ENCODE measurements around the gene UBAC2. TPM values are rescaled to one million over a fixed set of nuclear protein-coding genes. Genes with fewer than 3 reads are reported as not detected.
A peak's percentile ranks its signal among the peaks of the same experiment; 100 is the strongest.
"Not testable (repeated sequence)": the region's sequence is repeated elsewhere in the genome, so short reads cannot be mapped to it uniquely, and the experiment has no call there.

UBAC2 gene
- total RNA-seq, 1 donor from 2014 or later: 34.0 TPM

DNA sequence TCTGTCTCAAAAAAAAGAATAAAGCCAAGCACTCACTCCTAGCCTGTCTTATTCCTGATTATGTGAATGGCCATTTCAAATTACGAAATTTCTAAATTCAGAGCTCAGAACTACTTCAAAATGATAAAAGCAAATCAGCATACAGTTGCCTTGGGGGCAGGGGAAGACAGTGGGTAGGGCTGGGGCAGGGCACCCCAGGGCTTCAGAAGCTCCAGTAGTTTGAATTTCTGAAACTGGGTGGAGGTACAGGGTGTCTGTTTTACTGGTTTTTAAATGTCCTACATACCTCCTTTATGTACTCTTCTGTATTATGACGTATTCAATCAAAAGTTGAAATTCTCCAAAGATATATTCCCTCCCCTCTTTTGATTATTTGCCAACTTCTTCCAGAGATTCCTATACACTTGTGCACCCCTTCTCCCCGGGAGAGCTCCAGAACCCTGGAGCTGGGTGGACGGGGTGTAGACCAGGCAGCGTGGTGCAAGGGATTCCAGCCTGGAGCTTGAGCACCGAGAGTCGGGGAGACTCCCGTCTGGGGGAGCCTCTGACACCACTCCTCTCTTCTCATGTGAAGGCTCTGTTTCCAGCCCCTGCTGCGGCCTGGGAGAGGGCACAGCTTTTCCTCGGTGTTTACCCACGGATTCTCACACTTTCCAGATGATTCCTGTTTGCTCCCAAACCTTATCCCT lies 191.3 kb downstream of the UBAC2 start:
- intact Hi-C loops (cut with DNase I): no loop called here
- DNase-seq (ENCODE audit: low spot score) (no peak), ATAC-seq (no peak)

DNA sequence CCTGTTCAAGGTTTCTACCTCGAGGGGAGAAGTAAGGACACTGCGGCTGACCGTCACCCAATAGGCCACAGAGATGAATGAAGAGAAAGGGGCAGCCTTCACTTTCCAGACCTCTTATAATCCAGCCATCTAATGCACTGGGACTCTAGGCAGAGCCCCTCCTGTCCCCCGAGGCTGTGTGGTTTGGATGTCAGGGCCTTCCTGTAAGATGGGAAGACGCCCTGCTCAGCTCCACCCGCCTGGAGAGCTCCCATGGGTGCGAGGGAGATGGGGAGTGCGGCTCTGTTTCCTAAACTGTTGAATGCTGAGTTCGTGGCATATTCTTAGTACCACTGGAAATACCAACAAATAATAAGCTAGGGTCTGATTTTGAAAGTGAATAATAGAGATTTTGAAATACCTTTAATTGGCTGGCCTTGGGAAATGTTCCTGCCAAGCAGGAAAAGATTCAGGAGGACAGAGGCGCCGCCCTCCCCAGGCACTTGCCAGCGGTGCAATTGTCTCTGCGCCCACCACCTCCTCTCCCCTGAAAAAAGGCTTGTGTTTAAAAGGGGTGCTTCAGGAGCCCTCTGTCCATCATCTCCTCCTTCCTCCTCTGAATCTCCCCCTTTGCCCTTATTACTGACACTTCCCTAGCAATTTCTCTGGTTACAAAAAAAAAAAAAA lies 191.9 kb downstream of the UBAC2 start:
- no peak for ATAC-seq

DNA sequence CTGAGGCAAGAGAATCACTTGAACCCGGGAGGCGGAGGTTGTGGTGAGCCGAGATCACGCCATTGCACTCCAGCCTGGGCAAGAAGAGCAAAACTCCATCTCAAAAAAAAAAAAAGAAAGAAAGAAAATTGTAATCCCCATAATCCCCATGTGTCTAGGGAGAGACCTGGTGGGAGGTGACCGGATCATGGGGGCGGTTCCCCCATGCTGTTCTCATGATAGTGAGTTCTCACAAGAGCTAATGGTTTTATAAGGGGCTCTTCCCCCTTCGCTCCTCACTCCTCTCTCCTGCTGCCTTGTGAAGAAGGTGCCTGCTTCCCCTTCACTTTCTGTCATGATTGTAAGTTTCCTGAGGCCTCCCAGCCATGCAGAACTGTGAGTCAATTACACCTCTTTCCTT lies 192.7 kb downstream of the UBAC2 start:
- DNase-seq (ENCODE audit: low spot score); ATAC-seq; intact Hi-C loops (cut with DNase I): not testable (repeated sequence)

More for the DNA sequence above, 191.9 kb downstream of the UBAC2 start:
- DNase-seq (ENCODE audit: low spot score): no peak
- intact Hi-C loops (cut with DNase I): no loop called here

GRCh38 chr13:99393791-99394735 lies 193.4 kb downstream of the UBAC2 start:
- intact Hi-C loops (cut with DNase I): no loop called here
- no peak for DNase-seq (ENCODE audit: low spot score)
- ATAC-seq: no peak

DNA sequence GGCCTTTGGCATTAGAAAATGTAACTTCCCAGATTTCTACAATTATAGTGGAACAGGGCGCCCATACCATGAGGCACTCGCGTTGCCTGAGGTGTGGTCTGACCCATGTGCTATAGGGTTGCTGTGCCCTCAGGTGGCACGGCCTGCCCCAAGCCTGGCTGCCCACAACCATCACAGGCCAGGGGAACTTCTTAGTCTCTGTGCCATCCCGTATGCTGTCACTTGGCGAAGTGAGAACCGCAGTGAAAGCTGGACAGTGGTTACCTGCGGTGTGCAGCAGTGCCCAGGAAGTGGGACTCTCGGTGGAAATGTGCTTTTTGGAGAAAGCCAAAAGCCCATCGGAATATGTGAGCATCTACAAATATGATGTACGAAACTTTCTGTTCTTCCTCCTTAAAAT lies 194.8 kb downstream of the UBAC2 start:
- DNase-seq (ENCODE audit: low spot score) (no peak), ATAC-seq (no peak)
- intact Hi-C loops (cut with DNase I): no loop called here

DNA sequence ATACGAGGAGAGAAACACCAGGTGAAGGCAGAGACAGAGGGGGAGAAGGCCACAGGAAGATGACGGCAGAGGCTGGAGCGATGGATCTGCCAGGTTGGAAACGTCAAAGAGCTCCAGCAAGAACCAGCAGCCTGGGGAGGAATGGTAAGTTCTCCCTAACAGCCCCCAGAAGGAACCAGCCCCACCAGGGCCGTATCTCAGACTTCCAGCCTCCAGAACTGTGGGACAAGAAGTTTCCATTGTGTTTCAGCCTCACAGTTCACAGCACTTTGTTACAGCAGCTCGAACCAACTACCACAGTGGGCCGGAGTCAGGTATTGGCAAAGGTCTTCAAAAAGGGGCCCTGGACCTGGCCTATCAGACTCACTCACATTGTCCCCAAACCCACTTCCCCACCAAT lies 195.8 kb downstream of the UBAC2 start:
- ATAC-seq (no peak), DNase-seq (ENCODE audit: low spot score) (no peak)
- intact Hi-C loops (cut with DNase I): no loop called here

GRCh38 chr13:99398071-99398470 lies 197.4 kb downstream of the UBAC2 start:
- intact Hi-C loops (cut with DNase I): no loop called here
- DNase-seq (ENCODE audit: low spot score): no peak
- no peak for ATAC-seq

GRCh38 chr13:99398916-99399622 lies 198.4 kb downstream of the UBAC2 start:
- intact Hi-C loops (cut with DNase I): no loop called here
- DNase-seq (ENCODE audit: low spot score): no peak
- ATAC-seq: no peak

- ATAC-seq (no peak), DNase-seq (ENCODE audit: low spot score) (no peak)
- intact Hi-C loops (cut with DNase I): no loop called here
Observed at GRCh38 chr13:99399623-99399974, 198.9 kb downstream of the UBAC2 start.

- DNase-seq (ENCODE audit: low spot score) (no peak), ATAC-seq (no peak)
- intact Hi-C loops (cut with DNase I): no loop called here
Observed at GRCh38 chr13:99403458-99403971, 202.9 kb downstream of the UBAC2 start.

DNA sequence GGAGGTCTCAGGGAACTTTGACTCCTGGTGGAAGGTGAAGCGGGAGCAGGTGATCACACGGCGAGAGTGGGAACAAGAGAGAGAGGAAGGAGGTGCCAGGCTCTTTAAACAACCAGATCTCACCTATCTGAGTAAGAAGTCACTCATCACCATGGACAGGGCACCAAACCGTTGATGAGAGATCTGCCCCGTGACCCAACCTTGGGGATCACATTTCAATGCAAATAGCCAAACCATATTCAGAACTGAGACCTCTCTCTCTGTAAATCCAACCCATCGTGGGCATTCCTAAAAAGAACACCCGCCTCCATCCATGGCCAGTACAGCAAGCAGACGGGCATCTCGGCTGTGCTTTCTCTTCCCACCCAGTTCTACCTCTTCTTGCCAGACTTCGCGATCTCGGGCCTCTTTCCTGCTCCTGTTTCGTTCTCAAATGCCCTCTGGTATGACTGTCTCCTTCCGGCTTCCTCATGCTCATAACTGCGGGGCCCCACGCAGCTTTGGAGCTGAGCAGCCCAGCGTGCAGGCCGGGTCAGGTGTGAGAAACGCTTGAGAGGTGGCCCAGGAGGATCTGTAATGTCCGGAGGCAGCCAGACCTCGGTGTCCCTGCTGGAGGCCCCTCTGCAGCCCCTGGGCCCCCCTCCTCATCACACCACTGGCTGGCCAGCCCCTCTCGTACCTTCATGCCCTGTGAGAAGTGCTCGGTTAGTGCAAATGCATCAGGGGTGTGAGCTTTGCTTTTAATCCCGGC lies 203.5 kb downstream of the UBAC2 start:
- no peak for DNase-seq (ENCODE audit: low spot score)
- ATAC-seq: no peak
- intact Hi-C loops (cut with DNase I): no loop called here

DNA sequence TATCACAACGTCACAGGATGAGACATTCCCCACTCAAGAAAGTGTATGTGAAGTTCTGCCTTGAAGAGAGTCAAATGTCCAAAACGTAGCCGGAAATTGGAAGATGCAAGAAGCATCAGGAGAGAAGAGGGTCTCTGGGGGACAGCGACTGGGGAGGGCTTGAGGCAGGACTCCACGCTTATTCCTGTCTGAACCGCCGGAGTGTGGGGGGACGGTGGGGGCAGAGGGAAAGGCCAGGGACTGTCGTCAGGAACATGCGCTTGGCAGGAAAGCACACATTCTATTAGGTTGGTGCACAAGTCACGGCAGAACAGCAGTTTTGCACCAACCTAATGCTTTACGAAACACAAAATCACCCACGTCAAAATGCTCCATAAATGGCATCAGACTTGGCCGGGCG lies 205.3 kb downstream of the UBAC2 start:
- intact Hi-C loops (cut with DNase I): no loop called here
- no peak for DNase-seq (ENCODE audit: low spot score)
- no peak for ATAC-seq

DNA sequence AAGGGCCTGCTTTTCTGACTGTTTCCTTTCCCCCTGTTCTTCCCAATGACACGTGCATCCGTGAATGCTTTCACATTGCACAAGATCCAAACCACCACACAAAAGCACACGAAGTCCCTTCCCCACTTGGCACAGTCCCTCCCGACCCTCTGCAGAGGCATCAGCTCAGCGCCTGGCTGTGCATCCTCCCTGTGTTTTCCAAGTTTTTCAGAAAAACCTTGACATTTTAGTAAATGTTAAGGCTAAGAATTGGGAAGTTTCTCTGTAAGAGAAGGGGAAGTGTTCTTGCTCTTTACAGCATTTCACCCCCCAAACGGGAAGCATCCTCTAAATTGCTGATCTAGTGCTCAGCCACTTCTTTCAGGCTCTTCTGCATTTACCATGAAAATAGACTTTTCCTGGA lies 206.1 kb downstream of the UBAC2 start:
- ATAC-seq: peak; percentile 66
- no peak for DNase-seq (ENCODE audit: low spot score)
- intact Hi-C loops (cut with DNase I): no loop called here

DNA sequence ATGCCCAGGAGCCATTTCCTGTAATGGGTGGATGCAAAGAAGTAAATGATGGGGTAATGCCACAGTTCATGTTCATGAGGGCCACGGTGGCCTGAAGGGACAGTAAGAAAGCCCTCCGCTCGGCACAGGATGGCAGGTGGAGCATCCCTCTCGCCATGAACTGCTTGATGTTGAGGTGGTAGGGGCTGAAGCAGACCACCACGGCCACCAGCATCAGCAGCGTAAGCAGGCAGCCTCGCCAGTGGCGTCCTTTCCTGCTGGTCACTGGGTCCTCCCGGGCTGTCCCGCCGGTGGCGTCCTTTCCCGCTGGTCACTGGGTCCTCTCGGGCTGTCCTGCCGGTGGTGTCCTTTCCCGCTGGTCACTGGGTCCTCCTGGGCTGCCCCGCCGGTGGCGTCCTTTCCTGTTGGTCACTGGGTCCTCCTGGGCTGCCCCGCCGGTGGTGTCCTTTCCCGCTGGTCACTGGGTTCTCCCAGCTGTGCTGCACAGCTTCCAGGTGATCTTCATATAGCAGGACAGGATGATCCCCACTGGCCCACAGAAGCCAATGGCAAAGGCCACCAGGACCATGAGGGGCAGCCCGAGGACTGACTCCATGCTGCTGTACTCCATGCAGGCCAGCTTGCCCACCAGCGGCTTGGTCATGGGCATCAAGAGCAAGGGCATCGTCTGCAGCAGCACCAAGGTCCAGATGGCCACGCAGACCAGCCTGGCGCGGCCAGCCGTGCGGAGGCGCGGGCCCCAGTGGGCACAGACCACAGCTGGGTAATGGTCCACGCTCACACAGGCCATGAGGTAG lies 207.4 kb downstream of the UBAC2 start:
- ATAC-seq (no peak), DNase-seq (ENCODE audit: low spot score) (no peak)
- intact Hi-C loops (cut with DNase I): no loop called here

- intact Hi-C loops (cut with DNase I): no loop called here
- DNase-seq (ENCODE audit: low spot score): no peak
- ATAC-seq: no peak
Observed at GRCh38 chr13:99408703-99409000, 208.0 kb downstream of the UBAC2 start.

DNA sequence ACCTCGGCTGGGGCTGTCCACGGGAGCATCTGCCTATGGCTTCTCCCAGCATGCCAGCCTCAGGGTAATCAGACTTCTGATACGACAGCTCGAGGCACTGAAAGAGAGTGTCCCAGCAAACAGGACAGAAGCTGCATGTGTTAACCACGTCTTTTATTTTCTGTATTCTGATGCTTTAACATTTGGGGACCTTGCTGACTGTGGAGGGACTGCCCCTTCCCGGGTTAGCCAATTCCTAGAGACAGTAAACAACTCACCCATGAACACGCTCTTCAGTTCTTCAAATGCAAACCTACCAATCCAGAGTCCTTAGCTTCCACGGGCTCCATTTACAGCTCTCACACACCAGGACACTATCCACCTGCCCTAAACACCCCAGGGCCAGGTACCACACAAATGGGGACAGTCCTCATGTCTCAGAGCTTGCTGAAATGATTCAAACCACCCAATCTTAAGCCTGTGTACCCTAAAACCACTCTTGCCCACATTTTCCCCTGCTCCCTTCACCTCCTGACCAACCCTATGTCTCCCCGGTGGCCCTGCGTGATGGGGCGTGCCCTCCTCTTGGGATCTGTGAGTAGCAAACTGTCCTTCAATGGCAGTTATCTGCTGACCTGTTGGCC lies 208.9 kb downstream of the UBAC2 start:
- not testable (repeated sequence) for ATAC-seq; DNase-seq (ENCODE audit: low spot score)
- intact Hi-C loops (cut with DNase I): loop anchor here (5.0 kb wide), 1 partner anchor 1898 kb away; no protein-coding TSS in a partner anchor

Measured in sciatic nerve (tissue), 2 donors.